Left forelimb (tissue), 1 donor: ENCODE results near the gene HAGH.

Source experiments
- DNase-seq: peaks from one replicate; pipeline ENCODE4 v3.0.0-alpha.2; 2018; ENCODE audit warnings: low spot score

The HAGH gene

DNA sequence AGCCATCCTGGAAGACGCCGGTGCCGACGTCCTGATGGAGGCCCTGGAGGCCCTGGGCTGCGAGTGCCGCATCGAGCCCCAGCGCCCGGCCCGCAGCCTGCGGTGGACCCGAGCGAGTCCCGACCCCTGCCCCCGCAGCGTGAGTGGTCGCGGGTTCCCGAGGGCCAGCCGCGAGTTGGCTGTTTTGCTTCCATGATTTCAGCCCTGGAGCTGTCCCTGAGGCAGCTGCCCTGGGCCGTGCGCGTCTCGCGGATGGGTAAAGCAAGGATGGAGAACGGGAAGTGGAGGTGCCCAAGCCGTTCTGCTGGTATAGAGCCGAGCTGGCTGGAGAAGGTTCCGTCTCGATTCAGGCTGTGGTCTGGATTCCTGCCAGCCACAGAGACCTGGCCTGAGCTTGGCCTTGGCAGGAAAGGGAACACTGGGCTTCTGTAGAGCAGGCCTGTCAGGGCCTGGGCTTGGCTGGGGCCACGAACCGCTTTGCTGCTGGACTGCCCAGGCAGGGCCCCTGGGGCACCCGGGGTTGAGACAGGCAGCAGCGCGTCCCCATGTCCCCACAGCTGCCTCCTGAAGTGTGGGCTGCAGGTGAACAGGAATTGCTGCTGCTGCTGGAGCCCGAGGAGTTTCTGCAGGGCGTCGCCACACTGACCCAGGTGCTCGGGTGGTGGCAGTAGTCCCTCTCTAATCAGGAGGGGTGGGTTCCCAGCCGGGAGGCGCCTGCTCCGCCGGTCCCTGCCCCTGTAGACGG is 52.8 kb downstream of the HAGH start:
- no peak for DNase-seq

DNA sequence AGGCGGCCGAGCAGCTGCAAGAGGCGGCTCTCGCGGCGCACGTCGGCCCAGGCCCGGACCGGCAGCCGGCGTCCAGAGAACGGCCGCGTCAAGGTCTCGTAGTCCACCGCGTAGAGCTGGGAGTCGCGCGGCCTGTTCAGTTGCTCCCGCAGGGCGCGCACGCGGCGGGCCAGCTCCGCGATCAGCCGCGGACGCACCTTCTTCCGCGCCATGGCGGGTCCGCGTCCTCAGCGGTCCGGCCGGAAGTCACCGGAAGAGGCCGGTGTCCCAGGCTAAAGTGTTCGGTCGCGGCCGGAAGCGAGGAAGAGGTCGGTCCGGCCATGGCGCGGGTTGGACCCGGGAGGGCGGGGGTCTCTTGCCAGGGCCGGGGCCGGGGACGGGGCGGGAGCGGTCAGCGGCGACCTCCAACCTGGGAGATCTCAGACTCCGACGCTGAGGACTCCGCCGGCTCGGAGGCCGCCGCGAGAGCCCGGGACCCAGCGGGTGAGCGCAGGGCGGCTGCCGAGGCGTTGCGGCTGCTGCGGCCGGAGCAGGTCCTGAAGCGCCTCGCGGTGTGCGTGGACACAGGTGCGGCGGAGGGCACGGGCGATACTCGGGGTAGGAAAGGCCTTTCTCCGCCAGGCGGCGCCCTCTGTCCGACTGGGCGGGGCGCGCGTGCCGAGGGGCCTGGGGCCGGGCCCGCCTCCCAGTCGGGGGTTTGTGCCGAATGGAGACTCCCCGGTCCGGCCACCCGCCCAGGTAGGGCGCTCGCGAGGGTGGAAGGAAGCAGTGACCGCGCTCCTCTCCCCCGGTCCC is 53.5 kb downstream of the HAGH start, which contains the start of gene MRPS34:
Gene MRPS34, minus strand, starts transcription at position 227 of the 795 bp plus-strand sequence. Its CDS starts 15 bp downstream, at position 212.
- peak; percentile 89 for DNase-seq

DNA sequence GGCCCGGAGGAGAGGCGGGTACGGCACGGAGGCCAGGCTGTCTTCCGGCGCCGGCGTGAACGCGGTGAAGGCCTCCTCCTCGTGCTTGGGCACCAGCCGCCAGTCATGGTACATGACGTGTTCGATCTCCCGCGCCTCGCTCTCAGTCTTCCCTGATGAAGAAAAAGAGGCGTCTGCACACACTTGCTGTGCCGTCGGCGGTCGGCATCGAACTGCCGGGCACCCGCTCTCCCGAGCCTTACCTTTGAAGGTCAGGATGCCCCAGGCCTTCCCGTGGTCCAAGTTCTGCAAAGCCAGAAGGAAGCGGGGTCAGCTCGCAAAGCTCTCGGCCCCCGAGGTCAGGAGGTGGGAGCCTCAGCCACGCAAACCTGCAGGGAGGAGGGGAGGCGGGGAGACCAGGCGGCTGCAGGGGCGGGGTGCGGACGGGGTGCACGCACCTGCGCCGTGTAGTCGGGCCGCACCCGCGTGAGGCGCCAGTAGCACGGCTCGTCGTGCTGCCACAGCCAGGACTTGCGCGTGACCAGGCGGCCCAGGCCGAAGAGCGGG is 54.2 kb downstream of the HAGH start, which contains the start of gene EME2:
Gene EME2, plus strand, starts transcription at position 449 of the 546 bp plus-strand sequence. CDS start 418 bp downstream, outside the sequence.
- no peak for DNase-seq

DNA sequence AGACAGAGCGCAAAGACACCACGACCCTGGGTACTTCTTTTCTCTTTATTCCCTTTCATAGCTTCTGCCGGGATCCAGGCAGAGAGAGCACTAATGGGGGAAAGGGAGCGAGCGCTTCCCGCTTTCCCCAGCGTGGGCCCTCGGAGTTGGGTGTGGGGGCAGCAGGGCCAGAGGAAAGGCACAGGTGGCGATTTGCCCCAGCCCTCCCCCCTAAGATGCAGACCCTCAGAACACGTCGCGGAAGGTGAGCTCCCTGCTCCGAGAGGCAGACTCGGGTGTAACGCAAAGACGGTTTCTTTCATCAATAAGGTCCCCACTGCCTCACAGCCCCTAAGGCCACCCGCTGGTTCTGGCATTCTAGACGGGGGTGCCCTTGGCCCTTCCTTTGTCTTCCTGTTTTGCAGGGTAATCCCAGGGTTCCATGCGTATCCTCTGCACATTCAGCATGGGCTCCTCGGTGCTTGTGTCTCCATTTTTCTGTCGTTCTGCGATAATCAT is 54.7 kb downstream of the HAGH start:
- no peak for DNase-seq

DNA sequence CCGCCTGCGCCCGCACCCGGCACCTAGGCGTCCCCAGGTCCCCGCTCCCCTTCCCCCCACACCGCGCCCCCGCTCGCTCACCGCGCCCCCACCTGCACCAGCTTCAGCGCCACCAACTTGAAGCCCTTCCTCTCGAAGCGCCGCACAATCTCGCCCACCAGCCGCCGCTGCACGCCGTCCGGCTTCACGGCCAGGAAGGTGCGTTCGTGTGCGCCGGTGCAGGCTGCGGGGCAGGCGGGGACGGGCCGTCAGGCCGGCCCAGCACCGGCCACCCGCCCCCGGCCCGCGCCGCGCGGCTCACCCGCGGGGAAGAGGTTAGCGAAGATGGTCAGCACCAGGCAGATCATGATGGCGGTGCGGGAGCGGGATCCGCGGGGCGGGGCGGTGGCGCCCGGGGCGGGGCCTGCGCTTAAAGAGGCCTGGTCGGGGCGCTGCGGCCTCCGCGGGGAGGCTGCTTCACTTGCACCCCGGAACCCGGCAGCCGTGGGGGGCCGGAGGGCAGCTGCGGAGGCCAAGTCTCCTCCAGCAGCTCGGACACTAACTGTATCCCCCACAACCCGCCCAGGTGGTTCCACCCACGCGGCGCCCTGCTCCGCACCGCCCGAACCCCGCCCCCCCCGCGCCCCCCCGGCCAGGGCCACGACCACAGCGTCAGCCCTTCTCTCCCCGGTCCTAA is 55.3 kb downstream of the HAGH start, which contains the start of gene NME3:
Gene NME3, minus strand, starts transcription at position 356 of the 676 bp plus-strand sequence. Its CDS starts 9 bp downstream, at position 347.
- DNase-seq: peak; percentile 90

DNA sequence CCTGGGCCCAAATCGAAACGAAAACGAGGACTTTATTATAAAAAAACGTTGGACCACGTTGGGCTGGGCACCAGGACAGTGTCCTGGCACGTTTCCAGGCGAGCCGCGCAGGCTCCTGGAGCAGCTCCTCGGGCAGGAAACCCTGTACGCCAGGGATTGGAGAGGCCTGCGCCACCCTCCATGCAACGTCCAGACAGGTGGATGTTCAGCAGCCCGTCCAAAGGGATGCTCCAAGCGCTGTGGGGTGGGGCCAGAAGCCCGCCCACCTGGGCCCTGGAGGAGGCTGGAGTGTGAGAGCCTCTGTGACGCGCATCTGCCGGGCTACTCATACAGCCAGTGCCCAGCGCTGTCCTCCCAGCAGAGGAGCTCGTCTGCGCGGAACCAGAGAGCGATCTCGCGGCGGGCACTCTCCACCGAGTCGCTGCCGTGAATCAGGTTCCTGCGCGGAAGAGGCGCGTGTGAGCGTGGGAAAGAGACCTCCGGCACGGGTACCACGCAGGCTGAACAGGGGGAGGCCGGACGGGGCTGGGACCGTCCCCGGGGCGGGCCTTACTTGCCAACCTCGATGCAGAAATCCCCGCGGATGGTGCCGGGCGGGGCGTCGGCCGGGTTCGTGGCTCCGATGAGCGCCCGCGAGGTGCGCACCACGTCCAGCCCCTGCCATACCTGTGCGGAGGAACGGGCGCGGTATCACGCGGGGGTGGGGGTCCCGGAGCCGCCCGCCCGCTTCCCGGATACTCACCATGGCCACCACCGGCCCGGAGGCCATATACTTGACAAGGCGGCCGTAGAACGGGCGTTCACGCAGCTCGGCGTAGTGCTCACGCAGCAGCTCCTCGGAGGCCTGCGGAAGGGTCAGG is 56.1 kb downstream of the HAGH start:
- no peak for DNase-seq

DNA sequence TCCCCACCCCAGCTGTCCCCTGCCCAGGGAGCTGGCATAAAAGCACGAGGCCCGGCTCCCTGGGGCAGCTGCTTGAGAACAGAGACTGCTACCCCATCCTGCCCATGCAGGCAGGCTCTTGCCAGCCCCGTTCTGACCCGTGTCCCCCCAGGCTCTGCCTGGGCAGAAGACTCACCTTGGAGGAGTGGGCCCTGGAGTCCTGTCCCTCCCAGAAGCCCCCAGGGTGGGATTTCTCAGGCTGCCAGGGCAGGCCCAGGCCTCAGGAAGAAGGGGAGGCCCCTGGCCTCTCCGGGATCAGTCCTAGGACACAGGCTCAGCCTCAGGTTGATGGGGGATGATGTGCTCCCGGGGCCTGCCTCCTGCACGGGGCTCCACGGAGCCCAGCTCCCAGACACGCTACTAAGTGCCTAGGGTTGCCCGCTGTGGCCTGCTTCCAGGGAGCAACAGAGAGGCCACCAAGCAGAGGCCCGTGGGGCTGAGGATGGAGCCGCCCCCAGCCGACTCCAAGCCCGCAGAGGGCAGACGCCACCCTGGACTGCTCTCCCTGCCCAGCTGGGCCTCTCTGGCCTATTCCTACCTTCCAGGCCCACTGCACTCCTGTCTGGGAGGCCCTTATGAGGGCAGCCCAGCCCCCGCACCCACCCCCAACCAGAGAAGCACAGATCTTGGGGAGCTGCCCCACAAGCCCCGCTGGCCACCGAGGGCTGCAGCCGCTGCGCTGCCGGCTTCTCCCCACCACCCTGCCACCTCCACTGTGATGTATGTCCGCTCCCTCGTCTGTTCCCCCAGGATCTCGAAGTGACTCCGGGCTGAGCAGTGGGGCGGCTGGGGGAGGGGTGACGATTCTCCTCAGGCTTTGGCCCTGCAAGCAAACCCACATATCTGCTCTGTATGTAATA is 57.0 kb downstream of the HAGH start:
- DNase-seq: no peak

DNA sequence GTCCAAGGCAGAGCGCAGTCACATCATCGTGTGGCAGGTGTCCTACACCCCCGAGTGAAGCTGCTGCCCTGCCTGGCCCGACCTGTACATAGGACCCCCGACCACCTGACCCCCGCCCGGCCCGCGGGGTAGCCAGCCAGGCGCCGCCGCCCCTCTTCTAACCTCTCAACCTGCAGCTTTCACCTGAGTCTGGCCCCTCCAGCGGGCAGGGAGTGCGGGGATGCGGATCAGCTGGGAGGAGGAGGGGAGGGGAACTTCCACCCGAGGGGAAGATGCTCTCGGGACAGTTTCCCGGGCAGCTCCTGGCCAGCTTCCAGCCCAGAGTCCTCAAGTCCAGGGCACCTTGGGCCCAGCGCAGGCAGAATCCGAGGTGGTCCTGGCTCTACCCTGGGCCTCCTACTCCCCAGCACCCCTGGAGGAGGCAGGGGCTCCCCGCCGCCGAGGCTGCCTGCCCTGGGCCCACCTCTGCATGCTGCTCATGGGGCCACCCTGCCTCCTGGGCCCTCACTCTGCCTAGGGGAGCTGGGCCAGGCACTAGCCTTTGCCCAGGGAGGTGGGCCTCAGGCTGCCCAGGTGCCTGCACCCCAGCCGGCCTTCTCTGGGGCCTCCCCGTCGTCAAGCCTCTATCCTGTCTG is 57.7 kb downstream of the HAGH start:
- DNase-seq: no peak

DNA sequence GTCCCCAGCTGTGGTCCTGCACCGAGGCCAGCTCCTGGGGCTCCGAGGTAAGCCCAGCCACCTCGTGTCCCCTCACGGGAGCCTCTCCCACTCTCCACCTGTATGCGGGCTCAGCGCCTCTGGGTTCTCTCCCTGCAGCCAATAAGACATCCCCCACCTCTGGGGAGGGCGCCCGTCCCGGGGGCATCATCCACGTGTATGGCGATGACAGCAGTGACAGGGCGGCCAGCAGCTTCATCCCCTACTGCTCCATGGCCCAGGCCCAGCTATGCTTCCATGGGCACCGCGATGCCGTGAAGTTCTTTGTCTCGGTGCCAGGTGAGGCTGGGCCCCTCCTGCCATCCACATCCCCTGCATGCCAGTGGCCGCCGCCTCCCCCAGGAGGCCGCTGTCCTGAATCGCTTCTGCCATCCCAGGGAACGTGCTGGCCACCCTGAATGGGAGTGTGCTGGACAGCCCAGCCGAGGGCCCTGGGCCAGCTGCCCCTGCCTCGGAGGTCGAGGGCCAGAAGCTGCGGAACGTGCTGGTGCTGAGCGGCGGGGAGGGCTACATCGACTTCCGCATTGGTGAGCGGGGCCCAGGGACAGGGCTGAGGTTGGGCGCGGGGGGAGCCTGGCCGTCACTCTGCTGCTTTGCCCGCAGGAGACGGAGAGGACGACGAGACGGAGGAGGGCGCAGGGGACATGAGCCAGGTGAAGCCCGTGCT is 58.4 kb downstream of the HAGH start:
- no peak for DNase-seq

DNA sequence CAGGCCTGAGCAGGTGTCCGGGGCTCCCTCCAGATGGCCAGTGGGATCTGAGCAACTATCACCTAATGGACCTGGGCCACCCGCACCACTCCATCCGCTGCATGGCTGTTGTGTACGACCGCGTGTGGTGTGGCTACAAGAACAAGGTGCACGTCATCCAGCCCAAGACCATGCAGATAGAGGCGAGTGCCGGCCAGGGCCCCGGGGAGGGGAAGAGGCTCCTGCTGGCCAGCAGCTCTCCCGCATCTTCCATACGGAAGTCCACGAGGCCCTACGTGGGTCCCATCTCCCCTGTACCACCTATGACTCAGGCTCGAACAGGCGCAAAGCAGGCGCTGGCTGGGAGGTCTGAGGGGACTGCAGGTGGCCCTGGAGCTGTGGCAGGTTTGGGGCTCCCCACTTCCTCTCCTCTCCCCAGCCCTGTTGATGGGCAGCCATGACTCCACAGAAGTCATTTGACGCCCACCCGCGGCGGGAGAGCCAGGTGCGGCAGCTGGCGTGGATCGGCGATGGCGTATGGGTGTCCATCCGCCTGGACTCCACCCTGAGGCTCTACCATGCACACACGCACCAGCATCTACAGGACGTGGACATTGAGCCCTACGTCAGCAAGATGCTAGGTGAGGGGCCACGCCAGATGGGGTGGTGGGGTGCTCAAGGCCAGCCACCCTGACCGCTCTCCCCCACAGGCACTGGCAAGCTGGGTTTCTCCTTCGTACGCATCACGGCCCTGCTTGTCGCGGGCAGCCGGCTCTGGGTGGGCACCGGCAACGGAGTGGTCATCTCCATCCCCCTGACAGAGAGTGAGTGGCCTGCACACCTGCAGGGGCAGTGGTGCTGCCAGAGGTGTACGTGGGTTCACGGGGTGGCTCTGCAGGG is 59.3 kb downstream of the HAGH start:
- DNase-seq: no peak

DNA sequence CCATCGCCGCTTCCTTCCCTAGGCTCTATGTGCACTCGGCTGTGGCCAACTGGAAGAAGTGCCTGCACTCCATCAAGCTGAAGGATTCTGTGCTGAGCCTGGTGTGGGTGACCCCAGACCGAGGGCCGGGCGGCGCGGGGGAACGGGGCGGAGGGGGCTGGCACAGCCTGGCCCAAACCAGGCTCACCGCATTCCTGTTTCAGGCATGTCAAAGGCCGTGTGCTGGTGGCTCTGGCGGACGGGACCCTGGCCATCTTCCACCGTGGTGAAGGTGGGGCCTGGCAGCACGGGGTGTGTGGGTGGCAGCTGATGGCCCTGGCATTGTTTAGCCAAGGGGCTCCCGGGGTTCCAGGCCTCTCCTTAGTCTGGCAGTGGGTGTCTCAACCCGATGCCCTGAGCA is 59.9 kb downstream of the HAGH start:
- no peak for DNase-seq

DNA sequence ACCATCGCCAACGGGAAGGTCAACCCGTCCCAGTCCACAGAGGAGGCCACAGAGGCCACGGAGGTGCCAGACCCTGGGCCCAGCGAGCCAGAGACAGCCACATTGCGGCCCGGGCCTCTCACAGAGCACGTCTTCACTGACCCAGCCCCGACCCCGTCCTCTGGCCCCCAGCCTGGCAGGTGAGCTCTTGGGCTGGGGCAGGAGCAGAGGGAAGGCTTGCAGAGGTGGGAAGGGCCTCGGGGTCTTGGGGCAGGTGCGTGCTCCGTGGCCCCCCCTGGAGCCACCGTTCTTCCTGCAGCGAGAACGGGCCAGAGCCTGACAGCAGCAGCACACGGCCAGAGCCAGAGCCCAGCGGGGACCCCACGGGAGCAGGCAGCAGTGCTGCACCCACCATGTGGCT is 60.4 kb downstream of the HAGH start:
- no peak for DNase-seq

DNA sequence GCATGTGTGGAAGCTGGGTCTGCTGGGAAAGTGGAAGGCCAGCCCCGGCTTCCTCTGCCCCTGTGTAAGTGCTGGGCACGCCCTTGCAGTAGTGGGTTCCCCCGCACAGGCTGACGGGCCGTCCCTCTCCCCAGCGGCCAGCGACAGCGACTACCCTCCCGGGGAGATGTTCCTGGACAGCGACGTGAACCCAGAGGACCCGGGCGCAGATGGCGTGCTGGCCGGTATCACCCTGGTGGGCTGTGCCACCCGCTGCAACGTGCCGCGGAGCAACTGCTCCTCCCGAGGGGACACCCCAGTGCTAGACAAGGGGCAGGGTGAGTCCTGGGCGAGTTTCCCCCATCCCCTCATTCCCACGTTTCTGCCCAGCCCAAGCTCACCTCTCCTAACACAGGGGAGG is 60.8 kb downstream of the HAGH start:
- no peak for DNase-seq

DNA sequence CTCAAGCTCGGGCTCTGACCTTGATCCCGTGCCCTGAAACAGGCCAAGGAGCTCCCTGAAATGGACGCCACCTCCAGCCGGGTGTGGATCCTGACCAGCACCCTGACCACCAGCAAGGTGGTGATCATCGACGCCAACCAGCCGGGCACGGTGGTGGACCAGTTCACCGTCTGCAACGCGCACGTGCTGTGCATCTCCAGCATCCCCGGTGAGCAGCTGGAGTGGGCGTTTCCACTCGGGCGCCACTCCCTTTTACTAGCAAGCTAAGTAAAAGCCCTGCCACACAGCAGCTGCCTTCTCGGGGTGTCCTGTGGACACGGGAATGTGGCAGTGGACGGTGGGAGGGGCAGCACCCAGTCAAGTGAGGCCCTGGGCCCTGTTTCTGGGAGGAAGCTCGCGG is 61.7 kb downstream of the HAGH start:
- DNase-seq: no peak

DNA sequence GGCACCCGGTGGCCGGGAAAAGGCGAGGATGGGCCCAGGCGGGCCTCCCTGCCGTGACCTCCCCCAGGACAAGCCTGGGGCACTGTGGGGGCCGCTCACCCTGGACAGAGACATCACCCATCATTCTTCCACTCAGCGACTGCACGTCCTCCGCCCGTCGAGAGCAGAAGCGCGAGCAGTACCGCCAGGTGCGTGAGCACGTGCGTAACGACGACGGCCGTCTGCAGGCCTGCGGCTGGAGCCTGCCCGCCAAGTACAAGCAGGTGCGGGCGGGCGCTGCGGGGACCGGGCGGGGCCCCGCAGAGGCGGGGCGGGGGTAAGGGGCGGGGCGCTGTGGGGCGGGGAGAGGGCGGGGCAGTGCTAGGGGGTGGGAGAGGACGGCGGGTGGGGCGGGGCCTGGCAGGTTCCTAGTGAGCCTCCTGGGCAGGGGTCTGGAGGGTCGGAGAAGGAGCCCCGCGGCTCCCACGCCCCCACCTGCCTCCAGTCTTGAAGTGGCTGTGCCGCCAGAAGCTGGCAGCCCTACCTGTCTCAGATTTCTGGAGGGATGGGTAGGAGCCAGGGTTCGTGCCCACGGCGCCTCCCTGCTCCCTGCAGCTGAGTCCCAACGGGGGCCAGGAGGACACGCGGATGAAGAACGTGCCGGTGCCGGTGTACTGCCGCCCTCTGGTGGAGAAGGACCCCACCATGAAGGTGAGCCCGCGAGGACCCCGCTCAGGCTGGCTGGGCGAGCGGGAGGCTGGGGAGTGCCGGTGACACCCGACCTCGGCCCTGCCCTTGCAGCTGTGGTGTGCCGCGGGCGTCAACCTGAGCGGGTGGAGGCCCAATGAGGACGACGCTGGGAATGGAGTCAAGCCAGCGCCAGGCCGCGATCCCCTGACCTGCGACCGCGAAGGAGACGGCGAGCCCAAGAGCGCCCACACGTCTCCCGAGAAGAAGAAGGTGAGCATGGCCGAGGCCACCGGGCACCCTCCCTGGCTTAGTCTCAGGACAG is 62.8 kb downstream of the HAGH start:
- no peak for DNase-seq

DNA sequence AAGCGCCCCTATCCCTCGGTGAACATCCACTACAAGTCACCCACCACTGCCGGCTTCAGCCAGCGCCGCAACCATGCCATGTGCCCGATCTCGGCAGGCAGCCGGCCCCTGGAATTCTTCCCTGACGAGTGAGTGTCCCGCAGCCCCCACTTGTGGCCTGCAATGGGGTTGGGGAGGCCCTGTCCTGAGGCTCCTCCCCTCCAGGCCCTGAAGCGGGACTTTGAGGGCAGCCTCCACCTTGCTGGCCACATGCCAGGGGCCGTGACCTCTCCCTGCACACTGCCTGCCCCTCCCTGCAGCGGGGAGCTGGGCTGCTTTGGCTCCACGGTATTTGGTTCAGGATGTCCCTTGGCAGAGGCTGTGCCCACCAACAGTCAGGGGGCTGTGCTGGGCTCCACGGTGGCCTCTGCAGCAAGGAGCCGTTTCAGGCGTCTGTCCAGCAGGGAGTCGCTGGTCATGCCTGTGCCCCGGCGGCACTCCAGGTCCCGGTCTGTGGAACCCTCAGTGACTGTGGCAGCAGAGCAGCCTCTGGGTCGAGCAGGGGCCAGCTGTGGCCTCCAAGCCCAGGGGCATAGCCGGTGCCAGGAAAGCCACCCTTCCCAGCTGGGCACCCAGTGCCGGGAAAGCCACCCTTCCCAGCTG is 63.6 kb downstream of the HAGH start:
- no peak for DNase-seq
